Testis (tissue), 2 donors: ENCODE data around the gene CEP95.

Source experiments
- POLR2A ChIP-seq: fragments of 450-650 bp; IDR thresholded peaks from one replicate; pipeline ENCODE4 v1.6.1; 2017; ENCODE audit warnings: antibody characterized with exemption, mild to moderate bottlenecking, moderate library complexity
- TF ChIP-seq, protein P1 (sequence below), 3 experiments: fragments of 450-650 bp in 2 of 3; fragments of 200-600 bp in 1 of 3; sonication (generic) in 1 of 3; IDR thresholded peaks; one replicate each; pipeline ENCODE4 v1.5.1; 2016 to 2019; ENCODE audit warnings: antibody characterized with exemption in 3 of 3, mild to moderate bottlenecking in 2 of 3, moderate library complexity in 1 of 3

DNA sequence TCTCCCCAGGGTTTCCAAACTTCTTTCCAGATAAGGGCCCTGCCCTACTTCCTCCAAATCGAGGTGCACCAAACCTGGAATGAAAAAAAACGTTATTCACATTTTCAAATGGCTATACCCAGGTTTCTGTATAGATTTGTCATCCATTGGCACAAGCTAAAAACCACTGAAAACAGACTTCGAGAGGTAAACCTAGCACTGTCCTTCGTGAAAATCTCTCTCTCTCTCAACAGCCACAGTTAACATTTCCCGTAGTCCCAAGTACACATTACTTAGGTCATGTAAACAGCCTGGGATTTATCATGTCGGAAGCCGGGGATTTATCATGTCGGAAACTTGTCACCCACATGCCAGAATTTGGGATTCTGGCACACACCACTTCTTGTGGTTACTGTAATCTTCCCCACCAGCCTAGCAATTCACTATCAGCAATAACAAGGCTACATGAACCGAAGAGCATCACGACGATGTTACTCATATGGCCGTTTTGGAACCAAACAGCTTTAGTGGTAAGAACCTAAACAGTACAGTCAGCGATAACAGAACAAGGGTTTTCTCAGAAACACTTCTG is 1.9 kb upstream of the CEP95 start:
- TF ChIP-seq, protein P1, sequence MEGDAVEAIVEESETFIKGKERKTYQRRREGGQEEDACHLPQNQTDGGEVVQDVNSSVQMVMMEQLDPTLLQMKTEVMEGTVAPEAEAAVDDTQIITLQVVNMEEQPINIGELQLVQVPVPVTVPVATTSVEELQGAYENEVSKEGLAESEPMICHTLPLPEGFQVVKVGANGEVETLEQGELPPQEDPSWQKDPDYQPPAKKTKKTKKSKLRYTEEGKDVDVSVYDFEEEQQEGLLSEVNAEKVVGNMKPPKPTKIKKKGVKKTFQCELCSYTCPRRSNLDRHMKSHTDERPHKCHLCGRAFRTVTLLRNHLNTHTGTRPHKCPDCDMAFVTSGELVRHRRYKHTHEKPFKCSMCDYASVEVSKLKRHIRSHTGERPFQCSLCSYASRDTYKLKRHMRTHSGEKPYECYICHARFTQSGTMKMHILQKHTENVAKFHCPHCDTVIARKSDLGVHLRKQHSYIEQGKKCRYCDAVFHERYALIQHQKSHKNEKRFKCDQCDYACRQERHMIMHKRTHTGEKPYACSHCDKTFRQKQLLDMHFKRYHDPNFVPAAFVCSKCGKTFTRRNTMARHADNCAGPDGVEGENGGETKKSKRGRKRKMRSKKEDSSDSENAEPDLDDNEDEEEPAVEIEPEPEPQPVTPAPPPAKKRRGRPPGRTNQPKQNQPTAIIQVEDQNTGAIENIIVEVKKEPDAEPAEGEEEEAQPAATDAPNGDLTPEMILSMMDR (IDR thresholded peaks at IDR 0.05), result no peak
- no peak for TF ChIP-seq POLR2A
